ENCODE data around the gene SPEG.

The SPEG gene

DNA sequence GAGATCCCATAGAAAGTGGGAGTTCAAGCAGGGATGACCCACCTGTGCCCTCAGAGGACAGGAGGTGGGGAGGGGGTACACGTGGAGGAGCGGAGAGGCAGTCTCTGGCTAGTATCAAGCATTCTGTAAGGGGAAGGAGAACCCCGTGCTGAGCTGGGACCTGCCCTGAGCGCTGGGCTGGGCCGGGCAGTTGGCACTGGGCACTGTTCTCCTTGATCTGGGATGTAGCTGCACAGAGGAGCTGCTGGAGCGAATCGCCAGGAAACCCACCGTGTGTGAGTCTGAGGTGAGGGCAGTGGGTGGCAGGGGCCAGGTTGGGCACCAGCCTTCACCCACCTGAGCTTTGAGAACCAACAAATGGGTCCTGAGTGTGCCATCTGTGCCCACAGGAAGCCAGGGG is 44.3 kb downstream of the SPEG start:
- DNase-seq (ENCODE audit: low spot score), result no peak

DNA sequence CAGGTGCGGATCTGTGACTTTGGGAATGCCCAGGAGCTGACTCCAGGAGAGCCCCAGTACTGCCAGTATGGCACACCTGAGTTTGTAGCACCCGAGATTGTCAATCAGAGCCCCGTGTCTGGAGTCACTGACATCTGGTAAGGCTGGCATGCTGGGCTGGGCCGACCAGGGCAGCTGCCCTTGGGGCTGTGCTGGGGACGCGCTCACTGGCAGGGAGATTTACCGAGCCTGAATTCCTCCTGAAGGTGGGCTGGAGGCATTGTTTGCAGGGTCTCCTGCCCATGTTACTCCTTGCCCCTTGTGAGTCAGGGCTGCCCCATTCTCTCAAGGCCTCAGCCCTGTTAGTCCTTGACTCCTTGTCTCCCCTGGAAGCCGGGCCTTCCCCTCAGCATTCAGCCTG is 45.4 kb downstream of the SPEG start:
- no peak for DNase-seq (ENCODE audit: low spot score)

DNA sequence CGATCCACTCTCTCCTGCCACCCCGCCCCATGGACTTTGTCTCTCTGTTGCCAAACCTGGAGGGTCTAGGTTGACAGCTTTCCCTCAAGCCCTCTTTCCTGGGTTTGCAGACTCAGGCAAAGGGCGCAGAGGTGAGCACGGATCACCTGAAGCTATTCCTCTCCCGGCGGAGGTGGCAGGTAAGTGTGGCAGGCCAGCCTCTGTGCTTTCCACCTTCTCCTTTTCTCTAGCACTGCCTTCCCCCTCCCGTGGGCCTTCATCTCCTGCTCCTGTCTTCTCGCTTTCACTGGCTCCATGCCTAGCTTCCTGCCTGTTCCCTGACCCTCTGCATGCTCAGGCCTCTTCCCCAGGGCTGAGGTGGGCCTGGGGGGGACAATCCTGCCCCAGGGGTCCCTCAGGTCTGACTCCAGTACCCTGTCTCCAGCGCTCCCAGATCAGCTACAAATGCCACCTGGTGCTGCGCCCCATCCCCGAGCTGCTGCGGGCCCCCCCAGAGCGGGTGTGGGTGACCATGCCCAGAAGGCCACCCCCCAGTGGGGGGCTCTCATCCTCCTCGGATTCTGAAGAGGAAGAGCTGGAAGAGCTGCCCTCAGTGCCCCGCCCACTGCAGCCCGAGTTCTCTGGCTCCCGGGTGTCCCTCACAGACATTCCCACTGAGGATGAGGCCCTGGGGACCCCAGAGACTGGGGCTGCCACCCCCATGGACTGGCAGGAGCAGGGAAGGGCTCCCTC is 48.2 kb downstream of the SPEG start:
- DNase-seq (ENCODE audit: low spot score), result no peak

DNA sequence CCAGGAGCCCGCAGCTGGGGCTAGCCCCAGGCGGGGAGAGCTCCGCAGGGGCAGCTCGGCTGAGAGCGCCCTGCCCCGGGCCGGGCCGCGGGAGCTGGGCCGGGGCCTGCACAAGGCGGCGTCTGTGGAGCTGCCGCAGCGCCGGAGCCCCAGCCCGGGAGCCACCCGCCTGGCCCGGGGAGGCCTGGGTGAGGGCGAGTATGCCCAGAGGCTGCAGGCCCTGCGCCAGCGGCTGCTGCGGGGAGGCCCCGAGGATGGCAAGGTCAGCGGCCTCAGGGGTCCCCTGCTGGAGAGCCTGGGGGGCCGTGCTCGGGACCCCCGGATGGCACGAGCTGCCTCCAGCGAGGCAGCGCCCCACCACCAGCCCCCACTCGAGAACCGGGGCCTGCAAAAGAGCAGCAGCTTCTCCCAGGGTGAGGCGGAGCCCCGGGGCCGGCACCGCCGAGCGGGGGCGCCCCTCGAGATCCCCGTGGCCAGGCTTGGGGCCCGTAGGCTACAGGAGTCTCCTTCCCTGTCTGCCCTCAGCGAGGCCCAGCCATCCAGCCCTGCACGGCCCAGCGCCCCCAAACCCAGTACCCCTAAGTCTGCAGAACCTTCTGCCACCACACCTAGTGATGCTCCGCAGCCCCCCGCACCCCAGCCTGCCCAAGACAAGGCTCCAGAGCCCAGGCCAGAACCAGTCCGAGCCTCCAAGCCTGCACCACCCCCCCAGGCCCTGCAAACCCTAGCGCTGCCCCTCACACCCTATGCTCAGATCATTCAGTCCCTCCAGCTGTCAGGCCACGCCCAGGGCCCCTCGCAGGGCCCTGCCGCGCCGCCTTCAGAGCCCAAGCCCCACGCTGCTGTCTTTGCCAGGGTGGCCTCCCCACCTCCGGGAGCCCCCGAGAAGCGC is 49.1 kb downstream of the SPEG start:
- DNase-seq (ENCODE audit: low spot score), result no peak

DNA sequence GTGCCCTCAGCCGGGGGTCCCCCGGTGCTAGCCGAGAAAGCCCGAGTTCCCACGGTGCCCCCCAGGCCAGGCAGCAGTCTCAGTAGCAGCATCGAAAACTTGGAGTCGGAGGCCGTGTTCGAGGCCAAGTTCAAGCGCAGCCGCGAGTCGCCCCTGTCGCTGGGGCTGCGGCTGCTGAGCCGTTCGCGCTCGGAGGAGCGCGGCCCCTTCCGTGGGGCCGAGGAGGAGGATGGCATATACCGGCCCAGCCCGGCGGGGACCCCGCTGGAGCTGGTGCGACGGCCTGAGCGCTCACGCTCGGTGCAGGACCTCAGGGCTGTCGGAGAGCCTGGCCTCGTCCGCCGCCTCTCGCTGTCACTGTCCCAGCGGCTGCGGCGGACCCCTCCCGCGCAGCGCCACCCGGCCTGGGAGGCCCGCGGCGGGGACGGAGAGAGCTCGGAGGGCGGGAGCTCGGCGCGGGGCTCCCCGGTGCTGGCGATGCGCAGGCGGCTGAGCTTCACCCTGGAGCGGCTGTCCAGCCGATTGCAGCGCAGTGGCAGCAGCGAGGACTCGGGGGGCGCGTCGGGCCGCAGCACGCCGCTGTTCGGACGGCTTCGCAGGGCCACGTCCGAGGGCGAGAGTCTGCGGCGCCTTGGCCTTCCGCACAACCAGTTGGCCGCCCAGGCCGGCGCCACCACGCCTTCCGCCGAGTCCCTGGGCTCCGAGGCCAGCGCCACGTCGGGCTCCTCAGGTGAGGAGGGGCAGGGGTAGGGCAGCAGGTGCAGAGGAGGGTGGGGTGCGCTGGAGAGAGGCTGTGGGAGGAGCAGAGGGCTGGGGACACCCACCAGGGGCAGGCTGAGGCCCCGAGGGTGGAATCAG is 49.9 kb downstream of the SPEG start:
- DNase-seq (ENCODE audit: low spot score), result no peak

DNA sequence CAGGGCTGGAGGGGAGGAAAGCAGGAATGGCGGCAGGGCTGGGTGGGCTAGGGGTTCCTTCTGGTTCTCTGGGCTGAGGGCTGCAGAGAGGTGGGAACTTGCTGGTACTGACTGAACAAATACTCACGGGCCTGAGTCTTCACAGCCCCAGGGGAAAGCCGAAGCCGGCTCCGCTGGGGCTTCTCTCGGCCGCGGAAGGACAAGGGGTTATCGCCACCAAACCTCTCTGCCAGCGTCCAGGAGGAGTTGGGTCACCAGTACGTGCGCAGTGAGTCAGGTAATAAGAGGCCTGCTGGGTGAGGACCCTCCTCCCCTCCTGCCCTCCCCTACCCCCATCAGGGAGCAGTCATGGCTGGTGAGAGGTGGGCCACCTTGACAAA is 50.5 kb downstream of the SPEG start:
- no peak for DNase-seq (ENCODE audit: low spot score)

DNA sequence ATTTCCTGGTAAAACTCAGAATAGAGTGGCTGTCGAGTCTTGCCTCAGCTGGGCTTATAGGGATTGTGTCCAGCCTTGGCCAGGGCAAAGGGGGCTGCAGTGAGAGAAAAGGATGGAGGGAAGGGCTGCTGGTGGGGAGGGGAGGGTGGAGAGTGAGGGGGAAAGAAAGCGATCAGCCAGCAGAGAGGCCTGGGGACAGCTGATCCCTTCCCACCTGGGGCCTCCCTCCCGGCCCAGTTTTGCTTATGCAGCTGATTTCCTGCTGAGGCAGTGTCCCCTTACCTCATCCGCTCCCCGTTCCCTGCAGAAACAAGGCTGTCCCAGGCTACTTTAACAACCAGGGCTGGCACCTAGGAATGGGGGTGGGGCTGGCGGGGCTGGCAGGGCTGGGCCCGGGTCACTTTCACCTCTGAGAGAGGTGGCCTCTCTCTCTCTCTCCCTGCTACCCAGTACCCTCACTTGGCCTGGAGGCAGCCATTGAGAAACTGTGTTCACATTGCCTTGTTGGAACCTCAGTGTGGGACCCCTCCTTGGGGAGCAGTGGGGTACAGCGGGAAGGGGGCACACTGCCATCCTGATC is 51.8 kb downstream of the SPEG start:
- DNase-seq (ENCODE audit: low spot score), result no peak

DNA sequence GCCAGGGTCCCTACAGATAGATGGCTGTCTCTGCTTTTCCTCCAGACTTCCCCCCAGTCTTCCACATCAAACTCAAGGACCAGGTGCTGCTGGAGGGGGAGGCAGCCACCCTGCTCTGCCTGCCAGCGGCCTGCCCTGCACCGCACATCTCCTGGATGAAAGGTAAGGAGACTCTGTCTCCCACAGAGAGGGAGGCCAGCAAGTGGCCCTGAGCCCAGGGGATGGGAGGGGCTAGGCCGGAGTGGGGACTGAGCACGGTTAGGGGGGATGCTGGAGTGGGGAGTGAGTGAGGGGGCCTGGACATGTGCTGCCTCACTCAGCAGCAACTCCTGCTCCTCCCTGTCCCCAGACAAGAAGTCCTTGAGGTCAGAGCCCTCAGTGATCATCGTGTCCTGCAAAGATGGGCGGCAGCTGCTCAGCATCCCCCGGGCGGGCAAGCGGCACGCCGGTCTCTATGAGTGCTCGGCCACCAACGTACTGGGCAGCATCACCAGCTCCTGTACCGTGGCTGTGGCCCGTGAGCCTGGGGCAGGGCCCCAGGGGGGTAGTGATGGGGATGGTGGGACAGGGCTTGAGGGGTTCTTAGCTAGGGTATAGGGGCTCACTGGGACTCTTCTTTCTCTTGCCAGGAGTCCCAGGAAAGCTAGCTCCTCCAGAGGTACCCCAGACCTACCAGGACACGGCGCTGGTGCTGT is 53.7 kb downstream of the SPEG start:
- DNase-seq (ENCODE audit: low spot score), result no peak

DNA sequence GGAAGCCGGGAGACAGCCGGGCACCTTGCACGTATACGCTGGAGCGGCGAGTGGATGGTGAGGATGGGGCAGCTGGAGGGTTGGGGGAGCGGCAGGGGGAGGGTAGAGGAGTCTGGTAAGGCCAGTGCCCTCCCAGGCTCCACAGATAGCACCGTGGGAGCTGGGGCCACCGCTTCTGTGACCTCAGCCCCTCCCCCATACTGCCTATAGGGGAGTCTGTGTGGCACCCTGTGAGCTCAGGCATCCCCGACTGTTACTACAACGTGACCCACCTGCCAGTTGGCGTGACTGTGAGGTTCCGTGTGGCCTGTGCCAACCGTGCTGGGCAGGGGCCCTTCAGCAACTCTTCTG is 54.2 kb downstream of the SPEG start:
- no peak for DNase-seq (ENCODE audit: low spot score)

DNA sequence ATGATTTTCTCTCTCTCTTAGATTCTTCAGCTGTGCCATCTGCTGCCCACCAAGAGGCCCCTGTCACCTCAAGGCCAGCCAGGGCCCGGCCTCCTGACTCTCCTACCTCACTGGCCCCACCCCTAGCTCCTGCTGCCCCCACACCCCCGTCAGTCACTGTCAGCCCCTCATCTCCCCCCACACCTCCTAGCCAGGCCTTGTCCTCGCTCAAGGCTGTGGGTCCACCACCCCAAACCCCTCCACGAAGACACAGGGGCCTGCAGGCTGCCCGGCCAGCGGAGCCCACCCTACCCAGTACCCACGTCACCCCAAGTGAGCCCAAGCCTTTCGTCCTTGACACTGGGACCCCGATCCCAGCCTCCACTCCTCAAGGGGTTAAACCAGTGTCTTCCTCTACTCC is 54.7 kb downstream of the SPEG start:
- DNase-seq (ENCODE audit: low spot score), result no peak

DNA sequence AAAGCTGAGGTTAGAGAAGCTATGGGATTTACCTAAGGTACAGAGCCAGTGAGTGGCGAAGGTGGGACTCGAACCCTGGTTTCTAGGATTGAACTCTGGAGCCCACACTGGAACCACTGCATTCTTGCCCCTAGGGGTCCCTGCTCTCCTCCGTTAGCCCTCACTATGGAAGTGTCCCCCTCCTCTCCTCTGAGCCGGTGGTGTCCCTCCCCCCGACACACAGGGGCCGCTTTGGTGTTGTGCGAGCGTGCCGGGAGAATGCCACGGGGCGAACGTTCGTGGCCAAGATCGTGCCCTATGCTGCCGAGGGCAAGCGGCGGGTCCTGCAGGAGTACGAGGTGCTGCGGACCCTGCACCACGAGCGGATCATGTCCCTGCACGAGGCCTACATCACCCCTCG is 55.5 kb downstream of the SPEG start:
- no peak for DNase-seq (ENCODE audit: low spot score)

DNA sequence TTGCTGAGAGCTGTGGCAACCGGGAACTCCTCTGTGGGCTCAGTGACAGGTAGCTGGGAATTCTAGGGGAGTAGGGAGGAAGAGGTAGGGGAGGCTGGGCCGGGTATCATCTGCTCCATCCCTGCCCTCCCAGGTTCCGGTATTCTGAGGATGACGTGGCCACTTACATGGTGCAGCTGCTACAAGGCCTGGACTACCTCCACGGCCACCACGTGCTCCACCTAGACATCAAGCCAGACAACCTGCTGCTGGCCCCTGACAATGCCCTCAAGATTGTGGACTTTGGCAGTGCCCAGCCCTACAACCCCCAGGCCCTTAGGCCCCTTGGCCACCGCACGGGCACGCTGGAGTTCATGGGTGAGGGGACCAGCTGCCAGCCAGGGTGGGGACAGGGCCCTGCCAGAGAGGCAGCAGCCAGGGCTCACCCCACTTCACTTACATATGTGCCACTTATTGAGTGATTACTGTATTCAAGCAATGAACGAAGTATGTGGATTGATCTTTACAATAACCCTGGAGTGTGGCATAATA is 56.0 kb downstream of the SPEG start:
- DNase-seq (ENCODE audit: low spot score), result no peak

DNA sequence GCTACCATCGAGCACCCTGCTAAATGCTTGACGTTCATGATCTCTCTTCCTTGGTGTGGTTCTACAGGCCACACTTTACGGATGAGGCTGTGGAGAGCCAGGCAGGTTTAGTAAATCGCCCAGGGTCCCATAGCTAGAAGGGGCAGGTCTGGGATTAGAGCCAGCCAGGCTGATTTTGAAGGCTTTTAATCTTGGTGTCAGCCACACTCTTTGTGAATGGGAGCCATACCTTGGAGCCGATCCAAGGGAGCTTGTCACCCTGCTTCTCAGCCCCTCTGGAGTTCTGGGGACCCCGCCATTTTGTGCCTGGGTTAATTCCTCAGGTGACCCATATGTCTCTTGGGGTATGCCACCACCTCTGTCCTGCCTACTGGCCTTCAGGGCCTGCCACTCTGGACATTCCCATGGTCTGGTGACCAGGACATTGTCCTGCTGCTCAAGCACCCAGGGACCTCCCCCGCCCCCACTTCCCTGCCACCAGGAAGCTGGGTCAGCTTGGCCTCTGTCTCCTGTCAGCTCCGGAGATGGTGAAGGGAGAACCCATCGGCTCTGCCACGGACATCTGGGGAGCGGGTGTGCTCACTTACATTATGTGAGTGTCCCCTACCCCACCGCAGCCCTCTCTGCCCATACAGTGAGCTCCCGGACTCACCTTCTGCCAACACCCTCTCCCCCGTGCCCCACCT is 56.8 kb downstream of the SPEG start:
- DNase-seq (ENCODE audit: low spot score), result no peak

DNA sequence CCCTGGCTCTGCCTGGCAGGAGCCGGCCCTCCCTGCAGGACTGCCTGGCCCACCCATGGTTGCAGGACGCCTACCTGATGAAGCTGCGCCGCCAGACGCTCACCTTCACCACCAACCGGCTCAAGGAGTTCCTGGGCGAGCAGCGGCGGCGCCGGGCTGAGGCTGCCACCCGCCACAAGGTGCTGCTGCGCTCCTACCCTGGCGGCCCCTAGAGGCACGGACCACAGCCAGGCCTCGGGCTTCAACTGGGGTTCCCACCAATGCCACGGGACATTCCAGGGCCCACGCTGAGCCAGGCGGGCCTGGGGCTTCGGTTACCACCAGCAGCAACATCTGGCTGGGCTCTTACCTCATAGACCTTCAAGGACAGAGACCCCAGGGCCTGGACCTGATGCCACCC is 57.9 kb downstream of the SPEG start:
- DNase-seq (ENCODE audit: low spot score), result no peak

DNA sequence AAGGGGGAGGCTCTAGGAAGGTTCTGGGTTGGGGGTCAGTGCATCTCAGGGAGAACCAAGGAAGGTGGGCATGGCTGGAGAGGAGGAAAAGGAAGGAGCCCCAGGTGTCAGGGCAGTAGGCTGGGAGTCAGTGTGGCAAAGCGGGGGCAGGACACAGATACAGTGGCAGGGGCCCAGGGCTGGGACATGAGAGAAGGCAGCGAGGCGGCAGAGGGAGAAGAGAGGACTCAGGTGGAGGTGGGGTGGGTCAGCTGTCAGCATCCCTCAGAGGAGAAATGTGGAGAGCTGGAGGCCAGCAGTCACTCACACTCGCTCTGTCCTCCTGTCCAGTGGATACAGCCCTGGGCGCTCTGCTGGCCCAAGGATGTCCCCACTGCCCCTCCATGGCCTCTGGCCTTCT is 58.4 kb downstream of the SPEG start:
- no peak for DNase-seq (ENCODE audit: low spot score)

DNA sequence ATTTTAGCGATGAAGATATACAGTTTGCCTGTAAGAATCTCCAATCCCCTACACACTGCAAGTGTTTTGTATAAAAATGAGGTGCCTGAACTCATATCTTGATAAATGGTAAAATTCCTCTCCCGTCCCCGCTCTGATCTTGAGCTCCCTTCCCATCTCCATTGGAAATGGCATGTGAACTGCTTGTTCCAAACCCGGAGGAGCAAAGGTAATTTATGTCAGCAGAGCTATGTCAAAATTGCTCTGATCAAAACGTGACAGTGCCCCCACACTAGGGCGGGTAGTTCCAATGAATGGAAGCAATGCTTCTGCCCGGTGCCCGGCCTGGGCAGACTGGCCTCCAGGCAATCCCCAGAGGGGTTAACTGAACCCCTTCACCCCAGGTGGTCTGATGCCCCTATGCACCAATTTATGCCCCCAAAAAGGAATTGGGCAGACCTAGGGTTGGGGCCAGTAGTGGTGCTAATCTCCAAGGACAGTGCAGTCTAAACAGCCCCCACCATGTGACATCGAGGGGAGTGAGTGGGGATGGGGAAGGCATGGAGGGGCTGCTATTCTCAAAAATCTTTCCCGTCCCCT is 60.4 kb downstream of the SPEG start:
- DNase-seq (ENCODE audit: low spot score), result peak; percentile 52

DNA sequence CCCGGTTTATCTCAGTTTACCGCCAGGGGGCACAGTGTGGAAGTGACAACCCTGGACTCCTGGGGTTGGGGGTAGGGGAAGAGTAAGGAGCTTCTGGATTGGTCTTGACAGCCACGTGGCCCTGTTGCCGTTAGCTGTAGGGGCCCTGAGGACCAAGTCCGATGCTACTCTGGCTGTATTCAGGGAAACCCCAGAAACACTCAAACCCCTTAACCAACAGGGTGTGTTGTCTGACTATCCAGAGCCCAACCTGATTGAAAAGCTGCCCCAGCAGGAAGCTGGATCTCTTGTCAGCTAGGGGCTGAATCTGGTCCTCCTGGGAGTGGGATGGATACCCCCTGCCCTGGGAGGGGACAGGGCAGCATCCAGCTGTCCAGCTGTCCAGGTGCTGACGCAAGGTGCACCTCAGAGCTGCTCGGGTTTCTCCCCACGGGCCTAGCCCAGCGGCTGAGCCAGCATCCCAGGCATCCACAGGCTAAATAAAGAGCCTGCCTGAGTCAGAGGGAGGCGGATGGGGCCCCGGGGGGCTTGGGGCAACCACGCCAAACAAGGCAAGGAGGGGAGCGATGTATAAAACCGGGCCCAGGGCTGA is 61.0 kb downstream of the SPEG start:
- DNase-seq (ENCODE audit: low spot score), result peak; percentile 76

DNA sequence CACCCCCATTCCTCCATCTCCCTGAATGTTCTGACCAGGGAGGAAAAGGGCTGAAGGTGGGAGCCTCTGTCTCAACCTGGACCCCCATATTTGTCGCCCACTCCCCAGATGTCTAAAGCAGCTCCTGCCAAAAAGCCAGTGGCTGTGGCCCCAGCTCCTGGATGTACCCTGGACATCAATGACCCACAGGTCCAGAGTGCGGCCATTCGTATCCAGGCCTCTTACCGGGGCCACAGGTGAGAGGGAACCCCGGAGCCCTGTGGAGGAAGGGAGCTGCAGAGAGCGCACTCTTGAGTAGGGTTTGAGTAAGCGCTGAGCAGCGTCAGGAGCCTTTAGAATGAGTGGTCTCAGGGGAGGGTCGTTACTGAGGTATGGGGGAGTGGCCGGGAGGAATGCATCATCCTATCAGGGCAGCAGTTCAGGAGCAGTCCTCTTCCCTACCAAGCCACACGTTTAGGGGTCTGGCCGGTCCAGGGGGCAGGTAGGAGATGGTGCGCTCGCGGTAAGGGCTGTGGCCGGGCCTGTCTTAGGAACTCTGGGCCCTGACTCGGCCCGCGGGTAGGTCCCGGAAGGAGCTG is 61.7 kb downstream of the SPEG start:
- DNase-seq (ENCODE audit: low spot score), result no peak

DNA sequence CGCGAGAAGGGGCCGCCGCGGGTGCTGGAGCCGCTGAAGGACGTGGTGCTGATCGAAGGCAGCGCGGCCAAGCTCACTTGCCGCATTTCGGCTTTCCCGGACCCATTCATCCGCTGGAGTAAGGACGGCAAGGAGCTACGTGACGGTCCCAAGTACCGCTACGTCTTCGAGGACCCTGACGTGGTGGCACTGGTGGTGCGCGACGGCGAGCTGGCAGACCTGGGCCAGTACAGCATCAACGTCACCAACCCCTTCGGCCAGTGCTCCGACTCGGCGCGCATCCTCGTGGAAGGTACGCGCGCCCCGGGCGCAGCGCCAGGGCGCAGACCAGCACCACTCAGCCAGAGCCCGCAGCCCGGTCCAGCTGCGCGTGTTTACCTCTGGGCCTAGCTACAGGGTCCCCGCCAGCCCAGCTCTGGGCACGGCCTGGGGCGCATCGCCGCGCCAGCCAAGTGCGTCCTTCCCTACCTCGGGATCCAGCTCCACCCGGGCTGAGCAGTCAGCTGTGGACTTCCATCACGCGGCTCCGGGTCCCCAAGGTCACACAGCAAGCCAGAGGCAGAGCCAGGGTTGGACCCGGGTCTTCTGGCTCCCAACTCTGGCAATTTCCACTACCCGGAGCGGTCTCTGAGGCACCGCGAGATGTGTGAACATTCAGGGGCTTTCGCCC is 62.3 kb downstream of the SPEG start:
- DNase-seq (ENCODE audit: low spot score), result no peak
